NK-92 treated with Interleukin-12 subunit alpha and Interleukin-12 subunit beta, amount 100 ng/mL, for 24 hours (cell line): ENCODE measurements around the gene POU3F3.

ENCODE experiments used
- DNase-seq: peaks from one replicate; lab custom pipeline; 2025; lab: John Stamatoyannopoulos, UW

POU3F3 gene

GRCh38 chr2:104860451-104860790 is 6.5 kb downstream of the POU3F3 start:
- no peak for DNase-seq

GRCh38 chr2:104861351-104862057 is 7.6 kb downstream of the POU3F3 start:
- no peak for DNase-seq

GRCh38 chr2:104862058-104862941 is 8.4 kb downstream of the POU3F3 start:
- DNase-seq = no peak

- no peak for DNase-seq
Observed at GRCh38 chr2:104863146-104863467, 9.2 kb downstream of the POU3F3 start.

GRCh38 chr2:104863468-104864279 is 9.8 kb downstream of the POU3F3 start:
- DNase-seq = no peak

GRCh38 chr2:104864280-104865095 is 10.6 kb downstream of the POU3F3 start:
- no peak for DNase-seq

- no peak for DNase-seq
Observed at GRCh38 chr2:104865096-104865470, 11.2 kb downstream of the POU3F3 start.

GRCh38 chr2:104866122-104866864 is 12.4 kb downstream of the POU3F3 start:
- no peak for DNase-seq

- no peak for DNase-seq
Observed at GRCh38 chr2:104866883-104867812, 13.2 kb downstream of the POU3F3 start.

- no peak for DNase-seq
Observed at GRCh38 chr2:104867813-104868504, 14.0 kb downstream of the POU3F3 start.

- no peak for DNase-seq
Observed at GRCh38 chr2:104868505-104868866, 14.6 kb downstream of the POU3F3 start.

GRCh38 chr2:104870100-104870975 is 16.4 kb downstream of the POU3F3 start:
- DNase-seq = no peak

GRCh38 chr2:104871649-104871971 is 17.7 kb downstream of the POU3F3 start:
- no peak for DNase-seq

GRCh38 chr2:104871972-104872865 is 18.3 kb downstream of the POU3F3 start:
- DNase-seq = no peak

- DNase-seq = no peak
Observed at GRCh38 chr2:104872866-104873688, 19.2 kb downstream of the POU3F3 start.

- no peak for DNase-seq
Observed at GRCh38 chr2:104873689-104874054, 19.8 kb downstream of the POU3F3 start.

- DNase-seq = no peak
Observed at GRCh38 chr2:104874230-104874629, 20.3 kb downstream of the POU3F3 start.
